Measurements from ENCODE around the gene ZNF8.
"Not testable (repeated sequence)": the region's sequence is repeated elsewhere in the genome, so short reads cannot be mapped to it uniquely, and the experiment has no call there.

ZNF8 gene

DNA sequence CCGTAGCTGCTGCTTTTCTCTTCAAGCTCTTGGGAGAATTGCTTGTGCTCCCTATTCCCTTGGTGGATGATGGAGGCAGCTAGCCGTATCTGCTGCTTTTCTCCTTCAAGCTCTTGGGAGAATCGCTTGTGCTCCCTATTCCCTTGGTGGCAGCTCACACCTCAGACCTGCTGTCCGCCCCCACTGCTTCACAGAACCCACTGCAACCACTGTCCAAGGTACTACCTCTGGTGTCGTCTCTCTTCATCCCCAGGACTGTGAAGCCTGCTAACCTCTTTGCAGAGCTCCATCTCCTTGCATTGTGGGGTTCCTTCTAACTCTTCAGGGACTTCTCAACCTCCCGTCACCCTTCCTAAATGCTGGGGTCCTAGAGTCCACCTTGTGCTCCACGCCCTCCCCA, 21.9 kb downstream of the ZNF8 start:
- DNase-seq, result no peak

GRCh38 chr19:58304255-58304654, 25.5 kb downstream of the ZNF8 start:
- DNase-seq, result no peak

- DNase-seq, result no peak
These were observed 26.0 kb downstream of the ZNF8 start for GRCh38 chr19:58304748-58305064.

DNA sequence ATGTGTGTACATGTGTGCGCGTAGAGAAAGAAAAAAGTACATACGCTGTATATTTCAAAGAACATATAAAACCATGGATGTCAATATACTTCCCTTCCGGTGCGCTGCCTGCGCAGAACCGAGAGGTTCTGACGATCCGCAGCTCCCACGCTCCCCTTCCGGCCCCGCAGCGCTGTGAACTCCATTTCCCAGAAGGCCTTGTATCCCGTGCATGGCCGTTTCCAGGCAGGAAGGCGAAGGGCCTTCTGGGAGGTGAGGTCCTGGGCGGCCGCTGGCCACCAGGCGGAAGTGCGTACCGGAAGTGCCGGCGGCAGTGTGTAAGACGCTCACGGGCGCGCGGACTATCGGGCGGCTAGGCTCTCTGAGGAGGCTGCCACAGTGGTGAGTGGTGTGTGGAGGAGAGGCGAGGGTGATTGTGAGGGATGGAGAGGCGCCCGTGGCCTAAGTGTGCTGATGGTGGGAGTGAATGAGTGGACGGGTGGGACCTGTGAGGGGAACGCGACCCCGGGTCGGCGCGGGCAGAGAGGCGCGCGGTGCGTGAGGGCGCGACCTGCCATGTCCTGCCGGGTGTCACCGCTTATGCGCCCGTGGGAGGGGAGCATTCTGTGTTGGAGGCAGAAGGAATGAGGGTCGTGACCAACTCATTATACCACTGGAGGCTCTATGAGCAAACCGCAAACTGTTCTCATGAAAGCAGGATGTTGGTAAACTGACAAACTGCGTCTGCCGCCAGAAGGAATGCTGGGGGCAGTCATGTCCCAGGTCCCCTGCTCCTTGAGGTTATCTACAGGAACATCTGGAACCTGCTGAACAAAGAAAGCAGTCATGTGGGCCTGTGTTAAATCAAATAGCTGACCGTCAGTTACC, 26.5 kb downstream of the ZNF8 start, which contains the start of gene ERVK3-1:
ERVK3-1 (plus strand) TSS at position 313 of the 867 bp plus-strand sequence. CDS start 6,792 bp downstream, outside the sequence.
- peak; percentile 98 for DNase-seq

DNA sequence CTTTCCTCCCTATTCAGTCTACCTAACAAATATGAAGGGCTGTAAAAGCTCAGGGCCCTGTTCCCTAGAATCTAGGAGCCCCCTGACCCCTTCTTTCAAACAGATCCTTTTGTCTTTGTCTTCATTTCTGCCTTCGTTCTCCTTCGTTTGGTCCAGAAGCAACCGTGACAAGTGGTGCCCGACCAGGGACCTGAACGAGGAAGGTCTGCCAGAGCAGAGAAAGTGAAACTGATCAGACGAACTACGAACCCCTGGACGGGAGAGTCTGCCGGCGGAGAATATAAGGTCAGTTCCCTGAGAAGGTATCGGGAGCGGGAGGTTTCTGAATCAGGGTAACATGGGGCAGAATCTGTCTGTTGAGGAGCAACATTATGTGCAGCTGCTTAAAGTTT, 27.2 kb downstream of the ZNF8 start:
- DNase-seq, result no peak

DNA sequence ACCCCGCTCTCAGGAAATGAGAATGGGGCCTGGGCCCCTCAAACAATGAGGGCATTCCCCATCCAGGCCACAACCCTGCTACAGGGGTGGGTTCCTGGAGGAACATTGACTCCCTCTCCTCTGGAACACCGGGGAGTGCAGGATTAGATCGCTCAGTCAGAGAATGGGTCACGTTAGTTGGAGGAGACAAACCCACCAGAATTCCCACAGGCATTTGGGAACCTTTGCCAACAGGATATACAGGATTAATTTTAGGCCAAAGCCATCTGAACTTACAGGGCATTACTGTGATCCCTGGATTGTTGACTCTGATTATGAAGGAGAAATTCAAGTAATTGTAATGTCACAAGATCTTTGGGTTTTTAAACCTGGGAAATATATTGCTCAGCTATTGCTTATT, 29.0 kb downstream of the ZNF8 start:
- DNase-seq, result no peak

DNA sequence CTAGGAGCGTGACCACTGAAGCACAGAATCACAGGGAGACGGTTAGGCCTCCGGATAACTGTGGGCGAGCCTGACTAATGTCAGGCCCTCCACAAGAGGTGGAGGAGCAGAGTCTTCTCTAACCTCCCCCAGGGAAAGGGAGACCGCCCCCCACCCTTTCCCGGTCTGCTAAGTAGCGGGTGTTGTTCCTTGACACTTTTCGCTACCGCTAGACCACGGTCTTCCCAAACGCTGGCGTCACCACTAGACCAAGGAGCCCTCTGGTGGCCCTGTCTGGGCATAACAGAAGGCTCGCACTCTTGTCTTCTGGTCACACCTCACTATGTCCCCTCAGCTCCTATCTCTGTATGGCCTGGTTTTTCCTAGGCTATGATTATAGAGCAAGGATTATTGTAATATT, 31.9 kb downstream of the ZNF8 start:
- not testable (repeated sequence) for DNase-seq

DNA sequence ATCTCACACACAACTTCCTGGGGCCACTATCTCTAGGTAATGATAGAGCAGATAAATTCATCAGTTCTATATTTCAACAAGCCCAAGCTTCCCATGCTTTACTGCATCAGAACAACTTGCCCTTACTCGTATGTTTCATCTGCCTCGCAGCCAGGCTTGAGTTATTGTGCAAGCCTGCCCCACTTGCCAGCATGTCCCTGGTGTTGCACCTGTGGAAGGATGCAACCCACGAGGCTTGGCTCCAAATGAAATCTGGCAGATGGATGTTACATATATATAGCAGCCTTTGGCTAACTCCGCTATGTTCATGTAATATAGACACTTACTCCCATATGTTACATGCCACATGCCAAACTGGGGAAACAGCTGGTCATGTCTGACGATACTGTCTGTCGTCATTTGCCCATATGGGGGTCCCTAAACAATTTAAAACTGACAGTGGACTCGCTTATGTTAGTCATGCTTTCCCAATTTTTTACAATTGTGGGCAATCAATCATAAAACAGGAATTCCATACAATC, 32.6 kb downstream of the ZNF8 start:
- DNase-seq, result no peak

GRCh38 chr19:58315580-58315979, 36.8 kb downstream of the ZNF8 start:
- no peak for DNase-seq

- DNase-seq, result no peak
These were observed 38.8 kb downstream of the ZNF8 start for GRCh38 chr19:58317476-58318072.

- DNase-seq, result no peak
These were observed 39.5 kb downstream of the ZNF8 start for GRCh38 chr19:58318297-58318696.

DNA sequence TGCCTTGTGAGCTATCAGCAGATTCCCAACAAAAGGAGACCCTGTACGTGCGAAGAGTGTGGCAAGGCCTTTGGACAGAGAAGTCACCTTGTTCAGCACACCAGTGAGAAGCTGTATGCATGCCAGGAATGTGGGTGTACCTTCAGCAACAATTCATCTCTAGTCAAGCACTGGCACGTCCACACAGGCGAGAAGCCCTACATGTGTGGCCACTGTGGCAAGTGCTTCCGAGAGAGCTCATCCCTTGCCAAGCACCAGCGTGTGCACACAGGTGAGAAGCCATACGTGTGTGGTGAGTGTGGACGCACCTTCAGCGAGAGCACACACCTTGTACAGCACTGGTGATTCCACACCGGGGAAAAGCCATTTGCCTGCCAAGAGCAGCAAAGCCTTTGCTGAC, 40.5 kb downstream of the ZNF8 start:
- DNase-seq, result no peak

DNA sequence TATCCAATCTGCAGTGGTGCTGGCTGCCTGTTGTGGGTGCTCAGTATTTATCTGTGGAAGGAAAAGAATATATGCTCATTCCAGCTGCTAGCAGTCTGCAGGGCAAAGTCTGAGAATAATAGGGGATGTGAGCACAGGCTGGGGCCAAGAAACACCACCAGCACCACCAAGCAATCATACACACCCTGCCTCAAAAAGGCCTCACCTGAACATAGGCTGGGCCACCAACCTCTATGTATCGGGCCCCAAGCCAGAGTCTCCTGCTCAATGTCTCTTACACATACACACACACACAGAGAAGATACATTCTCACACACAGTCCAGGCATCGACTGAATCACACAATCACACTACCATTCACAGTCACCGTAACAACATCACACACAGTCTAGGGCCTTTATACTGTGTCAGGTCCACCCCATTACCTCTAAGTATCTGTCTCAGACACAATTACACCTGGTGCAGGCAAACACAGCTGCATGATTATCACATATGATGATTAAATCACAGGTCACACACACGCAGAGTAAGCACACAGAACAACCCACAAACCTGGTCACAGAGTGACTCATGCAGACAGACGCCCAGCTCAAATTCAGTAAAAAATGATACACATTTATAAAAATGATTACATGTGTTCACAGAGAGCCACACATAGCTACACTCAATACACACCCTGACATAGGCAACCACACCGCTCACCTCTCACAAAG, 46.7 kb downstream of the ZNF8 start:
- no peak for DNase-seq

- DNase-seq, result no peak
These were observed 47.8 kb downstream of the ZNF8 start for GRCh38 chr19:58326501-58326913.

GRCh38 chr19:58326914-58327726, 48.4 kb downstream of the ZNF8 start, which contains the start of gene ZSCAN22:
ZSCAN22 (plus strand) TSS chr19:58326994; CDS start chr19:58334803, 7,809 bp downstream.
- peak; percentile 97 for DNase-seq

DNA sequence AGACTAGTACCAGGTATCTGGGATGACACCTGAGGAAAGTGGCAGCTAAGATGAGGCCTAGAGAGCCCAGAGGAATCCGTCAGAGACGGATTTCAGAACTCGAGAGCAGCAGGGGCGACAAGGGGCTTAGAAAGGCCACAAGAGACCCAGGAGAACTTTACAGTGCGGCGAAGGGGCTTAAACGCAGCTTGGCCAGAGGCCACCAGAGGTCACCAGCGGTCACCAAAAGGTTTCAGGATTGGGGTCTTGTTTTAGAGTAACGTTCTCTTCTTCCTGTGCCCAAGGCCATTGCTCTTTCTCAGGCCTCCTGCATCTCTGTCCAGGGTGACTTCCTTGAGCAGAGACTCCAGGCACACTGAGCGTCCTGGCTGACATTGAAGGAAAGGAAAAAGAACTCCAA, 50.2 kb downstream of the ZNF8 start:
- DNase-seq, result no peak

DNA sequence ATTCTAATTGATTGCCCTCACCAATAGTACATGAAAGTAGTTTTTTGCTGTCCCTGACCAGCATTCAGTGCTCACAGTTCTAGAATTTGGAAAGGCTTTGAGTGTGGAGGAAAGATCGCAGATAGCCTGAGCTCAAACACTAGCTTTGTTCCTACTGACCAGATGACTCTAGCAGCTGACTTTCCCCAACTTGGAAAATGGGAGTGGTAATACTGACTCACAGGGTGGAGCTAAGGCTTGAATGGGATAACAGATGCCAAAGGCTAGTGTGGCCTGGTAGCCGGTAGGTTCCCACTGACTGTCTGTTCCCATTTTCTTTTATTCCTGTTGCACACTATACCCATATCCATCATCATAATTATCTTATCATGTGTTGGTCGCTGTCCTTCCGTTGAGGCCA, 51.7 kb downstream of the ZNF8 start:
- no peak for DNase-seq

GRCh38 chr19:58332697-58333096, 53.9 kb downstream of the ZNF8 start:
- DNase-seq, result no peak

DNA sequence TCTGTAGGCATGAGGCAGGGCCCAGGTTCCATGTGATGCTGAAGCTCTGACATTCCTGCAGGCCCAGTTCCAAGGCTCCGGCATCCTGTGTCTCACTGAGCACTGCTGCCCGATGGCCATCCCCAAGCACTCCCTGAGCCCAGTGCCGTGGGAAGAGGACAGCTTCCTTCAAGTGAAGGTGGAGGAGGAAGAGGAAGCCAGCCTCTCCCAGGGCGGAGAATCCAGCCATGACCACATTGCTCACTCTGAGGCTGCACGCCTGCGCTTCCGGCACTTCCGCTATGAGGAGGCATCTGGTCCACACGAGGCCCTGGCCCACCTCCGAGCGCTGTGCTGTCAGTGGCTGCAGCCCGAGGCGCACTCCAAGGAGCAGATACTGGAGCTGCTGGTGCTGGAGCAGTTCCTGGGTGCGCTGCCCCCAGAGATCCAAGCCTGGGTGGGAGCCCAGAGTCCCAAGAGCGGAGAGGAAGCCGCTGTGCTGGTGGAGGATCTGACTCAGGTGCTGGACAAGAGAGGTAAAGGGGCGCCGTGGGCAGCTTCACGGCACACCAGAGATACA, 56.0 kb downstream of the ZNF8 start:
- DNase-seq, result no peak

DNA sequence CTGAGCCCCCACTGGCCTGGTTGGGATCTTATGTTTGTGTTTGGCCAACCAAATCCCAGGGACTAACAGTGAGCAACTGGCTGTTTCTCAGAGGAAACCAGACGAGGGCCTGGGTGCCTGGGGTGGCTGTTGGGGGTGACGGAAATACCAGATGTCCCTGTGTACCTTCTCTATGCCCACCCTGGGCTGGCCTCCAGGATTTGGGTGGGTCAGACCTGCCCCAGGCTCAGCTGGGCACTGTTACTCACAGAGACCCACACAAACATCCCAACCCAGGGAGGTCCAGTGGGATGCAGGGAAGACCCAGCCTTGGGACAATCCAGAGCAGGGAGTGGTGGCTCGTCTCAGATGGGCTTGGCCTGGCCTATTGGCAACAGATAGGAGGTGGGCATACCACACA, 56.9 kb downstream of the ZNF8 start:
- DNase-seq, result no peak

- DNase-seq, result no peak
These were observed 57.5 kb downstream of the ZNF8 start for GRCh38 chr19:58336216-58336615.

DNA sequence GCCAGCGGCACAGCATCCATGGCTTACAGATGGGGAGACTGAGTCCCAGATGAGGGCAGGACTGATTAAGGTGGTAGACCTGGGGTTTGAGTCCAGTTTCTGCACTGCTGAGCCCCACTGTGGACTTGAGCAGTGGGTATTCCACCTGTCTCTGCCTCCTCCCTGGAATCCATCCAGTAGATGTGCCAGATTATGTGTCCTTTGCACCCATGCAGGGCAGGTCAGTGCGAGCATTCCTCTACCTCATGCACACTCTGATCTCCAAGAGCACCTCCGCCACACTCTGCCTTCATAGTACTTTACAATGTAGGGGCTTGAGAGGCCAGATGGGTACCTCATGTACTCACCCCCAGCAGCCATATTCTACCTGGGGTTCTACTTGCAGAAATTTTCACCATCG, 58.1 kb downstream of the ZNF8 start:
- DNase-seq, result no peak

Data from femur (tissue), 1 donor.